Measurements from ENCODE around the gene RTP5.

Gene RTP5

GRCh38 chr2:241887806-241888522 is 18.4 kb downstream of the RTP5 start:
- DNase-seq (ENCODE audit: low spot score): no peak

GRCh38 chr2:241888641-241889040 is 19.1 kb downstream of the RTP5 start:
- no peak for DNase-seq (ENCODE audit: low spot score)

GRCh38 chr2:241890524-241891235 is 21.2 kb downstream of the RTP5 start:
- DNase-seq (ENCODE audit: low spot score): no peak

- DNase-seq (ENCODE audit: low spot score): no peak
These were observed 21.9 kb downstream of the RTP5 start for GRCh38 chr2:241891315-241891987.

GRCh38 chr2:241891988-241892298 is 22.4 kb downstream of the RTP5 start:
- DNase-seq (ENCODE audit: low spot score): no peak

- no peak for DNase-seq (ENCODE audit: low spot score)
These were observed 23.0 kb downstream of the RTP5 start for GRCh38 chr2:241892299-241893137.

- DNase-seq (ENCODE audit: low spot score): no peak
These were observed 23.7 kb downstream of the RTP5 start for GRCh38 chr2:241893265-241893664.

GRCh38 chr2:241894056-241894641 is 24.6 kb downstream of the RTP5 start:
- no peak for DNase-seq (ENCODE audit: low spot score)

GRCh38 chr2:241894681-241895426 is 25.3 kb downstream of the RTP5 start:
- no peak for DNase-seq (ENCODE audit: low spot score)

- no peak for DNase-seq (ENCODE audit: low spot score)
These were observed 25.8 kb downstream of the RTP5 start for GRCh38 chr2:241895427-241895711.

GRCh38 chr2:241895712-241896641 is 26.4 kb downstream of the RTP5 start:
- no peak for DNase-seq (ENCODE audit: low spot score)

GRCh38 chr2:241896746-241897201 is 27.2 kb downstream of the RTP5 start:
- DNase-seq (ENCODE audit: low spot score): no peak

- no peak for DNase-seq (ENCODE audit: low spot score)
These were observed 27.8 kb downstream of the RTP5 start for GRCh38 chr2:241897231-241897916.

- DNase-seq (ENCODE audit: low spot score): no peak
These were observed 29.1 kb downstream of the RTP5 start for GRCh38 chr2:241898463-241899270.

GRCh38 chr2:241900251-241901017 is 30.9 kb downstream of the RTP5 start:
- DNase-seq (ENCODE audit: low spot score): no peak

GRCh38 chr2:241901018-241901380 is 31.5 kb downstream of the RTP5 start:
- DNase-seq (ENCODE audit: low spot score): no peak

GRCh38 chr2:241901500-241902351 is 32.2 kb downstream of the RTP5 start:
- no peak for DNase-seq (ENCODE audit: low spot score)

All from CD4-positive, alpha-beta T cell treated with Interleukin-2 at 100 ng/mL for 4 hours (primary cell).